Measurements from ENCODE around the gene SOBP.

The SOBP gene

GRCh38 chr6:107611094-107611810 lies 121.3 kb downstream of the SOBP start:
- DNase-seq (ENCODE audit: extremely low spot score), result no peak
- CTCF ChIA-PET, result interaction anchor here (0.9 to 1.4 kb wide), 3 partner anchors 13 to 24 kb away, joined by 3 to 4 read pairs (median 3); no protein-coding TSS in a partner anchor
- POLR2A ChIA-PET, result no interaction called here
- no peak for TF ChIP-seq CTCF (IDR thresholded peaks at IDR 0.05; ENCODE audit: control extremely low read depth, extremely low read depth, low read depth, missing control alignments)

- POLR2A ChIA-PET, result no interaction called here
Observed at GRCh38 chr6:107612762-107613415, 123.0 kb downstream of the SOBP start.

DNA sequence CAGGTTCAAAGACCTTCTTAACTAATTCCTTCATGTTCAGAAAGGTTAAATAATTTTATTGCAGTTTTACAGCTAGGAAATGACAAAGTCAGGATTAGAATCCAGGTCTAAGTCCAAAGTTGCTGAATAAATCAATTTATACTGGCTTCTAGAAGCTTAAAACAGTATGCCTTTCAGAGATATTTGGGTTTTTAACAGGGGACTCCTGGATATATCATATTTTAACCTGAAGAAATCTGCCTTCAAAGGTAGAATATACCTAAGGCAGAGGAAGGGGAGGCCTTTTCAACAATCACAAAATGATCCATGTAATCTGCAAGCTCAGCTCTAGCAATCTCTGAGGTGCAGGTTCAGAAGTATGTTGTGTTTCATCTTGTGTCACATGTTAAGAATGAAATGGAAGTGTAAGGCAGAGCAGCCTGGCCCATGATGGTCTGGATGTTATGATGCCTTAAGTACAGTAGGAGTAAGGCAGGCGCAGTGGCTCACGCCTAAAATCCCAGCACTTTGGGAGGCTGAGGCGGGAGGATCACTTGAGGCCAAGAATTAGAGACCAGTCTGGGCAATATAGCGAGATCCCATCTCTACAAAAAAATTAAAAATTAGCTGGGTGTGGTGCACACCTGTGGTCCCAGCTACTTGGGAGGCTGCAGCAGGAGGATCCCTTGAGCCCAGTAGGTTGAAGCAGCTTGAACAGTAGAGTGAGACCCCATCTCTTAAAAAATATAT lies 123.9 kb downstream of the SOBP start:
- ChIA-PET POLR2A (no interaction called here), CTCF (no interaction called here)
- TF ChIP-seq CTCF (IDR thresholded peaks at IDR 0.05; ENCODE audit: control extremely low read depth, extremely low read depth, low read depth, missing control alignments), result no peak
- DNase-seq (ENCODE audit: extremely low spot score), result no peak

More at GRCh38 chr6:107612762-107613415, 123.0 kb downstream of the SOBP start:
- no peak for DNase-seq (ENCODE audit: extremely low spot score)
- no peak for TF ChIP-seq CTCF (IDR thresholded peaks at IDR 0.05; ENCODE audit: control extremely low read depth, extremely low read depth, low read depth, missing control alignments)
- CTCF ChIA-PET, result interaction anchor here (1.4 kb wide), 1 partner anchor 15 kb away, joined by 4 read pairs; no protein-coding TSS in a partner anchor

DNA sequence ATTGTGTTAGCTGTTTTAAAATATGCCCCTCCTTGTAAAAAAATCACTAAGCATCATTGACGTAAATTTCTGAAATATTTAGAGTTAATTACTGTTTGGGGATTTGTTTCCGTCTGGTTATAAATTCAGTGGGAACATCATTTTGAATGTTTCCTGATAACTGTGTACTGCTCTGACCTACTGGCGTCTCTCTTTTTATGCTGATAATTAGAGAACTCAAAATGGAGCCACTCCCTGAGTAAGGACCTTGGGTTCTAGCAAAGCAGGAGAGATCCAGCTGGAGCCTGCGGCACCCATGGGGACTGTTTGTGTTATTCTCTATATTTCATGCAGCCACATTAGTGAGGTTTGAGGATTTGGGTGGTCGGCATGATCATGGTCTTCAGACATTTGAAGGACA lies 124.9 kb downstream of the SOBP start:
- POLR2A ChIA-PET, result no interaction called here
- CTCF ChIA-PET, result interaction anchor here (1.4 to 1.9 kb wide), 2 partner anchors 12 to 15 kb away, joined by 3 to 9 read pairs; no protein-coding TSS in a partner anchor
- TF ChIP-seq CTCF (IDR thresholded peaks at IDR 0.05; ENCODE audit: control extremely low read depth, extremely low read depth, low read depth, missing control alignments), result no peak
- DNase-seq (ENCODE audit: extremely low spot score), result no peak

DNA sequence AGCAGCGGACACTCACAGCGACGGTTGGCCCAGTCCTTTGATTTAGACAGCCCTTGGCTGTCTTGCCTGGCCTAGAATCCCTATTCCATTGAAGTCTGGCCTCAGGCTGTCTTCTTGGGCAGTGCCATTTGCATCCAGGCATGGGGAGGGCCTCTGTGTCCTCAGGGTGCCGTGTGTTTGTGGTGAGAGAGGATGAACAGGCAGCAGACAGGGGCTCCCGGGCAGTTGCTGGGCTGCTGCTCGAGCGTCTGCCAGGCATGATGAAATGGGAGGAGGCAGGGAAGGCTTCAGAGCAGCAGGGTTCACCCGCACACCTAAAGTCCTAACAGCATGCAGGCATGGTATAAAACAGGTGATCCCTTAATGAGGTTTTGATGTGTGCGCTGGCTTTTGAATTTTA lies 126.9 kb downstream of the SOBP start:
- CTCF ChIA-PET, result no interaction called here
- no peak for TF ChIP-seq CTCF (IDR thresholded peaks at IDR 0.05; ENCODE audit: control extremely low read depth, extremely low read depth, low read depth, missing control alignments)
- DNase-seq (ENCODE audit: extremely low spot score), result no peak
- POLR2A ChIA-PET, result no interaction called here

- no peak for DNase-seq (ENCODE audit: extremely low spot score)
- ChIA-PET CTCF (no interaction called here), POLR2A (no interaction called here)
- TF ChIP-seq CTCF (IDR thresholded peaks at IDR 0.05; ENCODE audit: control extremely low read depth, extremely low read depth, low read depth, missing control alignments), result no peak
Observed at GRCh38 chr6:107617341-107617932, 127.5 kb downstream of the SOBP start.

All from GM10248 (cell line).